ENCODE results near the gene ATF7IP2. TPM values are rescaled to one million over a fixed set of nuclear protein-coding genes. Genes with fewer than 3 reads are reported as not detected.
A peak's percentile ranks its signal among the peaks of the same experiment; 100 is the strongest.

Gene ATF7IP2
- total and polyA plus RNA-seq, 2 of the 13 experiments (the other 11 are each of a cell fraction or from before 2014, with no cell fraction given): 117 to 217 TPM

DNA sequence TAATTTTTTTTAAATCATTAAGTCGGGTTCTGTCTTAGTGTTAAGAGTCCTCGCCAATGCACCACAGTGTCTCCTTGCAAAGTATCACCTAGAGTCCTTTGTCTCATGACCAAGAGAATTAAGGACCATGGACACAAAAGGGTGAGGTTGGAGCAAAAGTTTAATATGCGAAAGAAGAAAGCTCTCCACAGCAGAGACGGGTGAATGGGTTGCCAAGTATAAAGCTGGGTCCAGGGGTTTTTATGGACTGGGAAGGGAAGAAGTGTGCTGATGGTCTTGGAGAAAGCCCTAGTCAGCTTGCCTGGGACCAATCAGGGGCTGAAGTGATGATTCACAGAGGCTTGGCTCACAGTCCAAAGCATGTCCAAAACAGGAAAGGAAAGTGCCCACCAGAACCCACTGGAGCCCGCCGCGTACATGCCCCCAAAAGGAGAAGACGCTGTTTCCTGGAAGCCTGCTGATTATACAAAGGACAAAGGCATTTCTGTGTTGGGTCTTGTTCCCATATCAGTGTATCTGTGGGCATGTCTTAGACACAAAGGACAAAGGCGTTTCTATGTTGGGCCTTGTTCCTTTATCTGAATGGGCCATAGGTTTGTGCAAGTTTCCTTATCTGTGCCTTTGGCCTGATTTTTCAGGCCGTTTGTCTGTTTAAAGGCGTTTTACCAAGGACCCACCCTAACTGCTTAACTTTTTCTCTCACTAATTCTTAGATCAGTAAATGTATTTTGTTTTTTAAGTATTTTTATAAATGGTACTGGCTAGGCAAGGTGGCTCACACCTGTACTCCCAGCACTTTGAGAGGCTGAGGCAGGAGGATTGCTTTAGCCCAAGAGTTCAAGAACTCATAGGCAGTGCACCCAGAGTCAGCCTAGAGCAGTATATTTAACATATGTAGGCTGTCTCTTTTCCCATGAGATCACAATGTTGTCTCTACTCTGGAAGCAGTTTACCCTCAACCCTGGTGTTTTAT lies 28.7 kb upstream of the ATF7IP2 start (continued):
- TF ChIP-seq, protein P1, sequence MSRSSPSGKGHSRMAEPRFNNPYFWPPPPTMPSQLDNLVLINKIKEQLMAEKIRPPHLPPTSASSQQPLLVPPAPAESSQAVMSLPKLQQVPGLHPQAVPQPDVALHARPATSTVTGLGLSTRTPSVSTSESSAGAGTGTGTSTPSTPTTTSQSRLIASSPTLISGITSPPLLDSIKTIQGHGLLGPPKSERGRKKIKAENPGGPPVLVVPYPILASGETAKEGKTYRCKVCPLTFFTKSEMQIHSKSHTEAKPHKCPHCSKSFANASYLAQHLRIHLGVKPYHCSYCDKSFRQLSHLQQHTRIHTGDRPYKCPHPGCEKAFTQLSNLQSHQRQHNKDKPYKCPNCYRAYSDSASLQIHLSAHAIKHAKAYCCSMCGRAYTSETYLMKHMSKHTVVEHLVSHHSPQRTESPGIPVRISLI (CRISPR knock-in tag; IDR thresholded peaks at IDR 0.05; ENCODE audit: borderline replicate concordance): no peak; the same call in 1 of the 2 replicates
- no peak for TF ChIP-seq ZNF644 (CRISPR knock-in tag; IDR thresholded peaks at IDR 0.05; ENCODE audit: low read depth)
- TF ChIP-seq FOXM1 (CRISPR knock-in tag; IDR thresholded peaks at IDR 0.05): no peak
- no peak for TF ChIP-seq DNMT1 (CRISPR knock-in tag; IDR thresholded peaks at IDR 0.05)
- TF ChIP-seq, protein P2, sequence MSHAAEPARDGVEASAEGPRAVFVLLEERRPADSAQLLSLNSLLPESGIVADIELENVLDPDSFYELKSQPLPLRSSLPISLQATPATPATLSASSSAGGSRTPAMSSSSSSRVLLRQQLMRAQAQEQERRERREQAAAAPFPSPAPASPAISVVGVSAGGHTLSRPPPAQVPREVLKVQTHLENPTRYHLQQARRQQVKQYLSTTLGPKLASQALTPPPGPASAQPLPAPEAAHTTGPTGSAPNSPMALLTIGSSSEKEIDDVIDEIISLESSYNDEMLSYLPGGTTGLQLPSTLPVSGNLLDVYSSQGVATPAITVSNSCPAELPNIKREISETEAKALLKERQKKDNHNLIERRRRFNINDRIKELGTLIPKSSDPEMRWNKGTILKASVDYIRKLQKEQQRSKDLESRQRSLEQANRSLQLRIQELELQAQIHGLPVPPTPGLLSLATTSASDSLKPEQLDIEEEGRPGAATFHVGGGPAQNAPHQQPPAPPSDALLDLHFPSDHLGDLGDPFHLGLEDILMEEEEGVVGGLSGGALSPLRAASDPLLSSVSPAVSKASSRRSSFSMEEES (CRISPR knock-in tag; IDR thresholded peaks at IDR 0.05): 0 out of 2 replicates have a peak, but pooled peaks have one; percentile 37
- TF ChIP-seq NKX3-1 (CRISPR knock-in tag; IDR thresholded peaks at IDR 0.05): no peak
- TF ChIP-seq, protein P3, sequence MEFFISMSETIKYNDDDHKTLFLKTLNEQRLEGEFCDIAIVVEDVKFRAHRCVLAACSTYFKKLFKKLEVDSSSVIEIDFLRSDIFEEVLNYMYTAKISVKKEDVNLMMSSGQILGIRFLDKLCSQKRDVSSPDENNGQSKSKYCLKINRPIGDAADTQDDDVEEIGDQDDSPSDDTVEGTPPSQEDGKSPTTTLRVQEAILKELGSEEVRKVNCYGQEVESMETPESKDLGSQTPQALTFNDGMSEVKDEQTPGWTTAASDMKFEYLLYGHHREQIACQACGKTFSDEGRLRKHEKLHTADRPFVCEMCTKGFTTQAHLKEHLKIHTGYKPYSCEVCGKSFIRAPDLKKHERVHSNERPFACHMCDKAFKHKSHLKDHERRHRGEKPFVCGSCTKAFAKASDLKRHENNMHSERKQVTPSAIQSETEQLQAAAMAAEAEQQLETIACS (CRISPR knock-in tag; IDR thresholded peaks at IDR 0.05): no peak
- TF ChIP-seq IRF2 (CRISPR knock-in tag; IDR thresholded peaks at IDR 0.05): no peak
- TF ChIP-seq, protein P4, sequence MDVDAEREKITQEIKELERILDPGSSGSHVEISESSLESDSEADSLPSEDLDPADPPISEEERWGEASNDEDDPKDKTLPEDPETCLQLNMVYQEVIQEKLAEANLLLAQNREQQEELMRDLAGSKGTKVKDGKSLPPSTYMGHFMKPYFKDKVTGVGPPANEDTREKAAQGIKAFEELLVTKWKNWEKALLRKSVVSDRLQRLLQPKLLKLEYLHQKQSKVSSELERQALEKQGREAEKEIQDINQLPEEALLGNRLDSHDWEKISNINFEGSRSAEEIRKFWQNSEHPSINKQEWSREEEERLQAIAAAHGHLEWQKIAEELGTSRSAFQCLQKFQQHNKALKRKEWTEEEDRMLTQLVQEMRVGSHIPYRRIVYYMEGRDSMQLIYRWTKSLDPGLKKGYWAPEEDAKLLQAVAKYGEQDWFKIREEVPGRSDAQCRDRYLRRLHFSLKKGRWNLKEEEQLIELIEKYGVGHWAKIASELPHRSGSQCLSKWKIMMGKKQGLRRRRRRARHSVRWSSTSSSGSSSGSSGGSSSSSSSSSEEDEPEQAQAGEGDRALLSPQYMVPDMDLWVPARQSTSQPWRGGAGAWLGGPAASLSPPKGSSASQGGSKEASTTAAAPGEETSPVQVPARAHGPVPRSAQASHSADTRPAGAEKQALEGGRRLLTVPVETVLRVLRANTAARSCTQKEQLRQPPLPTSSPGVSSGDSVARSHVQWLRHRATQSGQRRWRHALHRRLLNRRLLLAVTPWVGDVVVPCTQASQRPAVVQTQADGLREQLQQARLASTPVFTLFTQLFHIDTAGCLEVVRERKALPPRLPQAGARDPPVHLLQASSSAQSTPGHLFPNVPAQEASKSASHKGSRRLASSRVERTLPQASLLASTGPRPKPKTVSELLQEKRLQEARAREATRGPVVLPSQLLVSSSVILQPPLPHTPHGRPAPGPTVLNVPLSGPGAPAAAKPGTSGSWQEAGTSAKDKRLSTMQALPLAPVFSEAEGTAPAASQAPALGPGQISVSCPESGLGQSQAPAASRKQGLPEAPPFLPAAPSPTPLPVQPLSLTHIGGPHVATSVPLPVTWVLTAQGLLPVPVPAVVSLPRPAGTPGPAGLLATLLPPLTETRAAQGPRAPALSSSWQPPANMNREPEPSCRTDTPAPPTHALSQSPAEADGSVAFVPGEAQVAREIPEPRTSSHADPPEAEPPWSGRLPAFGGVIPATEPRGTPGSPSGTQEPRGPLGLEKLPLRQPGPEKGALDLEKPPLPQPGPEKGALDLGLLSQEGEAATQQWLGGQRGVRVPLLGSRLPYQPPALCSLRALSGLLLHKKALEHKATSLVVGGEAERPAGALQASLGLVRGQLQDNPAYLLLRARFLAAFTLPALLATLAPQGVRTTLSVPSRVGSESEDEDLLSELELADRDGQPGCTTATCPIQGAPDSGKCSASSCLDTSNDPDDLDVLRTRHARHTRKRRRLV (CRISPR knock-in tag; IDR thresholded peaks at IDR 0.05): no peak
- no peak for TF ChIP-seq ZNF703 (CRISPR knock-in tag; IDR thresholded peaks at IDR 0.05; ENCODE audit: borderline replicate concordance)
- no peak for TF ChIP-seq CREB1 (IDR thresholded peaks at IDR 0.05)
- peak; percentile 20; the same call in 1 of the 2 replicates for TF ChIP-seq CREB1 (CRISPR knock-in tag; IDR thresholded peaks at IDR 0.05)
- no peak for TF ChIP-seq HES4 (CRISPR knock-in tag; IDR thresholded peaks at IDR 0.05; ENCODE audit: borderline replicate concordance)
- TF ChIP-seq, protein P5, sequence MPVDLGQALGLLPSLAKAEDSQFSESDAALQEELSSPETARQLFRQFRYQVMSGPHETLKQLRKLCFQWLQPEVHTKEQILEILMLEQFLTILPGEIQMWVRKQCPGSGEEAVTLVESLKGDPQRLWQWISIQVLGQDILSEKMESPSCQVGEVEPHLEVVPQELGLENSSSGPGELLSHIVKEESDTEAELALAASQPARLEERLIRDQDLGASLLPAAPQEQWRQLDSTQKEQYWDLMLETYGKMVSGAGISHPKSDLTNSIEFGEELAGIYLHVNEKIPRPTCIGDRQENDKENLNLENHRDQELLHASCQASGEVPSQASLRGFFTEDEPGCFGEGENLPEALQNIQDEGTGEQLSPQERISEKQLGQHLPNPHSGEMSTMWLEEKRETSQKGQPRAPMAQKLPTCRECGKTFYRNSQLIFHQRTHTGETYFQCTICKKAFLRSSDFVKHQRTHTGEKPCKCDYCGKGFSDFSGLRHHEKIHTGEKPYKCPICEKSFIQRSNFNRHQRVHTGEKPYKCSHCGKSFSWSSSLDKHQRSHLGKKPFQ (CRISPR knock-in tag; IDR thresholded peaks at IDR 0.05; ENCODE audit: insufficient replicate concordance): no peak
- no peak for TF ChIP-seq ZNF790 (CRISPR knock-in tag; IDR thresholded peaks at IDR 0.05; ENCODE audit: borderline replicate concordance)
- no peak for TF ChIP-seq ZNF256 (CRISPR knock-in tag; conservative IDR thresholded peaks at IDR 0.05)
- TF ChIP-seq CBX2 (IDR thresholded peaks at IDR 0.05; ENCODE audit: low read depth, low read length): no peak
- no peak for TF ChIP-seq CBX2 (CRISPR knock-in tag; IDR thresholded peaks at IDR 0.05; ENCODE audit: low read depth)
- 0 out of 2 replicates have a peak, but pooled peaks have one; percentile 46 for TF ChIP-seq WIZ (CRISPR knock-in tag; IDR thresholded peaks at IDR 0.05)
